H9 (cell line): Measurements from ENCODE around the gene MORN1. TPM values are rescaled to one million over a fixed set of nuclear protein-coding genes. Genes with fewer than 3 reads are reported as not detected.

Source experiments
- DNase-seq: peaks from one replicate; pipeline ENCODE4 v3.0.0-alpha.2; 2017
- H2AFZ ChIP-seq: one replicate; pipeline ENCODE4 v1.6.1; 2013; ENCODE audit warnings: mild to moderate bottlenecking, low read length, control low read depth, moderate library complexity
- H2AK5ac ChIP-seq: 2 replicates; pipeline ENCODE4 v1.6.1; 2013; ENCODE audit warnings: low read length, control low read depth, mixed read lengths; ENCODE audit not compliant: insufficient read length
- H2BK120ac ChIP-seq: one replicate; pipeline ENCODE4 v1.6.1; 2013; ENCODE audit warnings: low read depth, mild to moderate bottlenecking, low read length, control low read depth, inconsistent platforms; ENCODE audit not compliant: poor library complexity, severe bottlenecking
- H2BK12ac ChIP-seq: 2 replicates; pipeline ENCODE4 v1.6.1; 2013; ENCODE audit warnings: low read length, control low read depth, mixed read lengths, low read depth; ENCODE audit not compliant: insufficient read length
- H2BK15ac ChIP-seq: 2 replicates; pipeline ENCODE4 v1.6.1; 2013; ENCODE audit warnings: low read depth, low read length, control low read depth
- H2BK20ac ChIP-seq: one replicate; pipeline ENCODE4 v1.6.1; 2013; ENCODE audit warnings: low read depth, mild to moderate bottlenecking, low read length, control low read depth, inconsistent platforms; ENCODE audit not compliant: poor library complexity, severe bottlenecking
- H2BK5ac ChIP-seq: 2 replicates; pipeline ENCODE4 v1.6.1; 2013; ENCODE audit warnings: low read length, control low read depth, mixed read lengths; ENCODE audit not compliant: insufficient read length
- H3K14ac ChIP-seq: 2 replicates; pipeline ENCODE4 v1.6.1; 2013; ENCODE audit warnings: low read length, control low read depth; ENCODE audit not compliant: insufficient read depth
- H3K18ac ChIP-seq: 2 replicates; pipeline ENCODE4 v1.6.1; 2013; ENCODE audit warnings: low read depth, mild to moderate bottlenecking, mixed read lengths, low read length, control low read depth; ENCODE audit not compliant: insufficient read length
- H3K23ac ChIP-seq: 2 replicates; pipeline ENCODE4 v1.6.1; 2013; ENCODE audit warnings: low read length, control low read depth, mixed read lengths, low read depth; ENCODE audit not compliant: insufficient read length
- H3K23me2 ChIP-seq: 2 replicates; pipeline ENCODE4 v1.6.1; 2013; ENCODE audit warnings: low read depth, mild to moderate bottlenecking, mixed read lengths, low read length, control low read depth; ENCODE audit not compliant: insufficient read length, poor library complexity, severe bottlenecking
- H3K27ac ChIP-seq: 2 replicates; pipeline ENCODE4 v1.5.1; 2013; ENCODE audit warnings: low read length, control low read depth, mixed read lengths, low read depth; ENCODE audit not compliant: insufficient read length
- H3K27me3 ChIP-seq: 2 replicates; pipeline ENCODE4 v1.6.1; 2013; ENCODE audit warnings: low read length, control low read depth, inconsistent platforms; ENCODE audit not compliant: insufficient read depth
- H3K4ac ChIP-seq: 2 replicates; pipeline ENCODE4 v1.6.1; 2013; ENCODE audit warnings: low read depth, mild to moderate bottlenecking, control low read depth, inconsistent platforms, low read length, moderate library complexity
- H3K4me1 ChIP-seq: 2 replicates; pipeline ENCODE4 v1.6.1; 2013; ENCODE audit warnings: low read length, control low read depth, inconsistent platforms; ENCODE audit not compliant: insufficient read depth
- H3K4me2 ChIP-seq: 2 replicates; pipeline ENCODE4 v1.6.1; 2013; ENCODE audit warnings: low read length, control low read depth, mixed read lengths; ENCODE audit not compliant: insufficient read length, insufficient read depth
- H3K56ac ChIP-seq: 2 replicates; pipeline ENCODE4 v1.6.1; 2013; ENCODE audit warnings: low read depth, mild to moderate bottlenecking, mixed read lengths, low read length, control low read depth; ENCODE audit not compliant: insufficient read length
- H3K79me1 ChIP-seq: 2 replicates; pipeline ENCODE4 v1.6.1; 2013; ENCODE audit warnings: low read depth, mild to moderate bottlenecking, moderate library complexity, low read length, control low read depth, inconsistent platforms; ENCODE audit not compliant: insufficient read depth, poor library complexity, severe bottlenecking
- H3K79me2 ChIP-seq: 2 replicates; pipeline ENCODE4 v1.6.1; 2013; ENCODE audit warnings: low read length, control low read depth, inconsistent platforms; ENCODE audit not compliant: insufficient read depth
- H3K9ac ChIP-seq: 2 replicates; pipeline ENCODE4 v1.6.1; 2013; ENCODE audit warnings: low read length, control low read depth, mixed read lengths; ENCODE audit not compliant: insufficient read length; ENCODE audit errors: extremely low read depth
- H3K9me3 ChIP-seq: one replicate; pipeline ENCODE4 v1.6.1; 2013; ENCODE audit warnings: low read depth, low read length, inconsistent platforms; ENCODE audit not compliant: control insufficient read depth
- H3T11ph ChIP-seq: one replicate; pipeline ENCODE4 v1.6.1; 2013; ENCODE audit warnings: mild to moderate bottlenecking, low read length, control low read depth, inconsistent platforms
- H4K20me1 ChIP-seq: one replicate; pipeline ENCODE4 v1.6.1; 2013; ENCODE audit not compliant: control insufficient read depth, insufficient read length, insufficient read depth
- H4K5ac ChIP-seq: 2 replicates; pipeline ENCODE4 v1.6.1; 2013; ENCODE audit warnings: low read depth, mild to moderate bottlenecking, mixed read lengths, low read length, control low read depth; ENCODE audit not compliant: insufficient read length
- H4K8ac ChIP-seq: replicated peaks from 2 replicates; pipeline ENCODE4 v1.6.1; 2013; ENCODE audit warnings: low read length, control low read depth, mixed read lengths, low read depth; ENCODE audit not compliant: insufficient read length
- H4K91ac ChIP-seq: 2 replicates; pipeline ENCODE4 v1.6.1; 2013; ENCODE audit warnings: low read depth, mild to moderate bottlenecking, moderate library complexity, mixed read lengths, low read length, control low read depth; ENCODE audit not compliant: insufficient read length
- H3K27ac Mint-ChIP-seq, 3 experiments: 2 replicates in 2 of 3; 3 replicates in 1 of 3; pipeline ENCODE4 v1.8.0; 2020 to 2021; ENCODE audit warnings: mixed read lengths in 3 of 3, mild to moderate bottlenecking in 1 of 3, moderate library complexity in 1 of 3
- H3K27me3 Mint-ChIP-seq: 2 replicates; pipeline ENCODE4 v1.8.0; 2021; ENCODE audit warnings: low read depth, mild to moderate bottlenecking, moderate library complexity, mixed read lengths
- H3K36me3 Mint-ChIP-seq, 3 experiments: 2 replicates in 2 of 3; 3 replicates in 1 of 3; pipeline ENCODE4 v1.8.0; 2020 to 2021; ENCODE audit warnings: low read depth in 3 of 3, mixed read lengths in 3 of 3; ENCODE audit not compliant: insufficient read depth in 1 of 3
- H3K4me1 Mint-ChIP-seq, 2 experiments: 2 replicates each; pipeline ENCODE4 v1.8.0; 2020; ENCODE audit warnings: mixed read lengths in 2 of 2
- H3K4me3 Mint-ChIP-seq, 2 experiments: 2 replicates in 1 of 2; 3 replicates in 1 of 2; pipeline ENCODE4 v1.8.0; 2020 to 2021; ENCODE audit warnings: mild to moderate bottlenecking in 2 of 2, mixed read lengths in 2 of 2, moderate library complexity in 1 of 2
- H3K9me3 Mint-ChIP-seq, 2 experiments: 2 replicates in 1 of 2; 3 replicates in 1 of 2; pipeline ENCODE4 v1.8.0; 2020; ENCODE audit warnings: mild to moderate bottlenecking in 2 of 2, mixed read lengths in 2 of 2, moderate library complexity in 1 of 2
- CTCF ChIP-seq: fragments of 200-600 bp; sonication (generic); conservative IDR thresholded peaks from 3 replicates; pipeline ENCODE4 v1.8.0; 2021; ENCODE audit warnings: antibody characterized with exemption, mild to moderate bottlenecking
- WGBS: extraction: QIAGEN DNeasy Blood & Tissue Kit; methylation state at CpG from one replicate; pipeline ENCODE4 v1.1.7; 2013; ENCODE audit warnings: missing lambda C conversion rate, low lambda C conversion rate, mixed read lengths; ENCODE audit not compliant: insufficient read length; ENCODE audit errors: extremely low coverage; 5-methylcytosine and 5-hydroxymethylcytosine counted together
- total RNA-seq: library from RNA; stranded (reverse); gene quantifications from 2 replicates; pipeline ENCODE4 v1.2.1, GENCODE V29; 2021

The MORN1 gene
- total RNA-seq, 1 experiment from 2014 or later = 12.7 TPM

- no peak overlapping the region for H4K5ac ChIP-seq
- no CpG with 5 or more reads among the region's 24 CpGs for WGBS
- H3K4ac ChIP-seq = no peak overlapping the region
- H3K18ac ChIP-seq = no peak overlapping the region
- no peak overlapping the region for H2BK15ac ChIP-seq
- peaks cover 0 to 5% (median 2%) of the 10 kb centered on the region in 3 experiments; a peak in 3 of 7 replicates for H3K36me3 Mint-ChIP-seq
- no peak overlapping the region for H4K91ac ChIP-seq
- peak overlapping the region in 1 of 3 experiments; percentile 82; a peak in 1 of 7 replicates for H3K27ac Mint-ChIP-seq
- TF ChIP-seq CTCF = no peak
- no peak overlapping the region for H4K8ac ChIP-seq
- H3K4me1 Mint-ChIP-seq = no peaks in the 10 kb centered on the region; a peak in 1 of 4 replicates
- no peak overlapping the region for H2BK12ac ChIP-seq
- H2BK20ac ChIP-seq = no peak overlapping the region
- no peaks in the 10 kb centered on the region for H3K79me1 ChIP-seq
- H3K23me2 ChIP-seq = no peaks in the 10 kb centered on the region
- H3K4me2 ChIP-seq = no peak overlapping the region
- H3K56ac ChIP-seq = no peak overlapping the region
- no peaks in the 10 kb centered on the region for H4K20me1 ChIP-seq
- H3K14ac ChIP-seq = no peak overlapping the region
- H2AK5ac ChIP-seq = no peak overlapping the region
- no peak overlapping the region for H3K23ac ChIP-seq
- no peaks in the 10 kb centered on the region for H3K9me3 ChIP-seq
- no peak overlapping the region for H2AFZ ChIP-seq
- no peak overlapping the region for H2BK120ac ChIP-seq
- no peak overlapping the region for H2BK5ac ChIP-seq
- no peak overlapping the region for H3K9ac ChIP-seq
- no peaks in the 10 kb centered on the region for H3K4me1 ChIP-seq
- no peak overlapping the region for H3K27ac ChIP-seq
- no peak overlapping the region for H3T11ph ChIP-seq
- no peak overlapping the region for H3K4me3 Mint-ChIP-seq
- peaks cover 13% of the 10 kb centered on the region in 2 experiments for H3K9me3 Mint-ChIP-seq
- DNase-seq = no peak
- H3K27me3 Mint-ChIP-seq = peaks cover 6% of the 10 kb centered on the region
- H3K27me3 ChIP-seq = no peaks in the 10 kb centered on the region
- no peaks in the 10 kb centered on the region for H3K79me2 ChIP-seq
These were observed 62.5 kb downstream of the MORN1 start for GRCh38 chr1:2328676-2329455.
